Heart left ventricle (tissue), 13 donors: Measurements from ENCODE around the gene HIKESHI.

Experiments used
- POLR2A ChIP-seq, 2 donors: fragments of 450-650 bp; IDR thresholded peaks; one replicate each; pipeline ENCODE4 v1.6.1; 2017; ENCODE audit warnings: antibody characterized with exemption in 2 of 2, mild to moderate bottlenecking in 2 of 2, moderate library complexity in 2 of 2
- TF ChIP-seq, protein P1 (sequence below), 12 donors: fragments of 200-600 bp; sonication (generic) in 4 of 12; IDR thresholded peaks; one replicate each; pipeline versions ENCODE4 v1.5.0 to v1.8.0; 2018 to 2022; ENCODE audit warnings: antibody characterized with exemption in 12 of 12, mild to moderate bottlenecking in 5 of 12
- donor health status: ischemic (EF 13 %, LVEDD 7.1; RV severe dilation, severe dysfunction).
- donor health status: DM: no; HTN: yes; CAD: no.
- donor health status: DM: no; HTN: no; CAD: no.
- donor health status: ischemic (EF 25% LVEDD 6.9; RV normal size, moderate dysfunction).
- donor health status: ischemic (EF 25% LVEDD 5.7; RV mildly dilated, moderate dysfunction).
- donor health status: ischemic (EF 35%, LVEDD 5.7; RV mildly dilated, moderate dysfunction).
- donor health status: nonischemic (EF 11% LVEDD 7.7; RV severe dilation, severe dysfunction).
- donor health status: DM: yes; HTN: yes; CAD: no.
- donor health status: PGD.
- donor health status: ischemic (EF 29% LVEDD 5.4; RV normal size, mild dysfunction).
- donor health status: nonischemic (EF 23%, LVEDD 6.1; RV moderate dilation, normal function).

GRCh38 chr11:86277741-86278140 lies 24.3 kb upstream of the HIKESHI start:
- TF ChIP-seq, protein P1, sequence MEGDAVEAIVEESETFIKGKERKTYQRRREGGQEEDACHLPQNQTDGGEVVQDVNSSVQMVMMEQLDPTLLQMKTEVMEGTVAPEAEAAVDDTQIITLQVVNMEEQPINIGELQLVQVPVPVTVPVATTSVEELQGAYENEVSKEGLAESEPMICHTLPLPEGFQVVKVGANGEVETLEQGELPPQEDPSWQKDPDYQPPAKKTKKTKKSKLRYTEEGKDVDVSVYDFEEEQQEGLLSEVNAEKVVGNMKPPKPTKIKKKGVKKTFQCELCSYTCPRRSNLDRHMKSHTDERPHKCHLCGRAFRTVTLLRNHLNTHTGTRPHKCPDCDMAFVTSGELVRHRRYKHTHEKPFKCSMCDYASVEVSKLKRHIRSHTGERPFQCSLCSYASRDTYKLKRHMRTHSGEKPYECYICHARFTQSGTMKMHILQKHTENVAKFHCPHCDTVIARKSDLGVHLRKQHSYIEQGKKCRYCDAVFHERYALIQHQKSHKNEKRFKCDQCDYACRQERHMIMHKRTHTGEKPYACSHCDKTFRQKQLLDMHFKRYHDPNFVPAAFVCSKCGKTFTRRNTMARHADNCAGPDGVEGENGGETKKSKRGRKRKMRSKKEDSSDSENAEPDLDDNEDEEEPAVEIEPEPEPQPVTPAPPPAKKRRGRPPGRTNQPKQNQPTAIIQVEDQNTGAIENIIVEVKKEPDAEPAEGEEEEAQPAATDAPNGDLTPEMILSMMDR (IDR thresholded peaks at IDR 0.05): no peak
- TF ChIP-seq POLR2A (IDR thresholded peaks at IDR 0.05): no peak
